GM12878 (cell line): Measurements from ENCODE around the gene CMBL. TPM values are rescaled to one million over a fixed set of nuclear protein-coding genes. Genes with fewer than 3 reads are reported as not detected.

ENCODE experiments used
- ATAC-seq: fragments of 200-7000 bp; cut with Tn5 transposase; 3 replicates; pipeline ENCODE4 v1.9.1; 2020; ENCODE audit warnings: mild to moderate bottlenecking, moderate library complexity
- BruUV-seq: library from RNA; stranded (reverse); fragments of 400-500 nt; replicated peaks from 2 replicates; lab custom pipeline; 2021; lab: Mats Ljungman, UMichigan
- CTCF ChIA-PET: fragments of 300-600 bp; sonication (Branson Sonifier 250); formaldehyde crosslinking; extraction: SDS; loops from one replicate; lab custom pipeline; 2021; ENCODE audit warnings: inconsistent platforms; lab: Yijun Ruan, JAX
- POLR2A ChIA-PET: fragments of 350-600 bp; formaldehyde crosslinking; extraction: SDS; loops from one replicate; lab custom pipeline; 2021; ENCODE audit warnings: inconsistent platforms; lab: Charles Lee
- RAD21 ChIA-PET: fragments of 300-600 bp; sonication (Branson Sonifier 250); formaldehyde crosslinking; loops from one replicate; lab custom pipeline; 2023; ENCODE audit warnings: antibody characterized with exemption; ENCODE audit not compliant: unreplicated experiment; lab: Charles Lee
- SMC1A ChIA-PET: fragments of 300-600 bp; sonication (Branson Sonifier 250); formaldehyde crosslinking; loops from one replicate; lab custom pipeline; 2023; ENCODE audit not compliant: unreplicated experiment, uncharacterized antibody; lab: Charles Lee
- DNase-seq: peaks from one replicate; pipeline ENCODE4 v3.0.0-alpha.2; 2011; ENCODE audit warnings: low read depth, low spot score
- FAIRE-seq: peaks from 3 replicates; lab custom pipeline; 2011; peaks lifted over from hg19 to GRCh38; lab: Jason Lieb, UNC
- H2AFZ ChIP-seq: 2 replicates; pipeline ENCODE4 v1.6.0; 2011; ENCODE audit warnings: low read depth, low read length, control low read depth; ENCODE audit not compliant: control insufficient read depth
- H3K27ac ChIP-seq: 2 replicates; pipeline ENCODE4 v1.5.1; 2011; ENCODE audit warnings: control low read depth; ENCODE audit not compliant: control insufficient read depth, insufficient read depth
- H3K27me3 ChIP-seq, 2 experiments: replicated peaks in 1 of 2; 2 replicates each; pipeline versions ENCODE4 v1.6.0 to v1.6.1; 2011; ENCODE audit warnings: low read length in 1 of 2; ENCODE audit not compliant: control insufficient read depth in 2 of 2, insufficient read depth in 2 of 2
- H3K36me3 ChIP-seq, 2 experiments: 2 replicates each; pipeline ENCODE4 v1.5.1; 2011; ENCODE audit warnings: low read length in 1 of 2; ENCODE audit not compliant: control insufficient read depth in 2 of 2, insufficient read depth in 2 of 2
- H3K4me1 ChIP-seq: 2 replicates; pipeline ENCODE4 v1.6.1; 2011; ENCODE audit warnings: mild to moderate bottlenecking, low read length, moderate library complexity, mixed read lengths; ENCODE audit not compliant: control insufficient read depth, insufficient read depth
- H3K4me2 ChIP-seq: 2 replicates; pipeline ENCODE4 v1.6.0; 2011; ENCODE audit warnings: control low read depth; ENCODE audit not compliant: control insufficient read depth, insufficient read depth
- H3K4me3 ChIP-seq: fragments of 200-600 bp; sonication (generic); 2 replicates; pipeline ENCODE4 v1.5.1; 2016
- H3K79me2 ChIP-seq: 2 replicates; pipeline ENCODE4 v1.6.0; 2011; ENCODE audit warnings: low read length; ENCODE audit not compliant: control insufficient read depth, insufficient read depth
- H3K9ac ChIP-seq: 2 replicates; pipeline ENCODE4 v1.8.0; 2011; ENCODE audit warnings: low read length, control low read depth, mixed read lengths; ENCODE audit not compliant: control insufficient read depth, insufficient read depth
- H3K9me3 ChIP-seq: replicated peaks from 3 replicates; pipeline ENCODE4 v1.5.1; 2011; ENCODE audit warnings: mild to moderate bottlenecking, low read length; ENCODE audit not compliant: control insufficient read depth, insufficient read depth
- H4K20me1 ChIP-seq: 2 replicates; pipeline ENCODE4 v1.6.0; 2011; ENCODE audit not compliant: control insufficient read depth, insufficient read depth
- CREM ChIP-seq: IDR thresholded peaks from 2 replicates; pipeline ENCODE4 v1.6.1; 2014; ENCODE audit warnings: antibody characterized with exemption, low read depth
- MAX ChIP-seq: IDR thresholded peaks from 2 replicates; pipeline ENCODE4 v1.6.1; 2012; ENCODE audit warnings: low read depth, low read length, improper control_type of control experiment
- MEF2B ChIP-seq: fragments of 450-650 bp; IDR thresholded peaks from 2 replicates; pipeline ENCODE4 v1.6.1; 2018; ENCODE audit warnings: mild to moderate bottlenecking, moderate library complexity; ENCODE audit not compliant: partially characterized antibody, poor library complexity, severe bottlenecking
- SIN3A ChIP-seq: IDR thresholded peaks from 2 replicates; pipeline ENCODE4 v1.6.1; 2012; ENCODE audit warnings: low read depth, low read length, improper control_type of control experiment
- ZZZ3 ChIP-seq: IDR thresholded peaks from 2 replicates; pipeline ENCODE4 v1.6.1; 2011; ENCODE audit warnings: low read depth; ENCODE audit not compliant: control insufficient read depth, insufficient read length
- WGBS: methylation state at CpG from one replicate; pipeline ENCODE4 v1.1.6; 2016; ENCODE audit warnings: low lambda C conversion rate; ENCODE audit not compliant: insufficient replicate concordance, insufficient coverage; ENCODE audit errors: missing lambda C conversion rate; 5-methylcytosine and 5-hydroxymethylcytosine counted together
- in situ Hi-C: fragments of 300-500 bp; cut with MboI; formaldehyde crosslinking; loops from 9 replicates; pipeline ENCODE4 v1.14.3; 2018; ENCODE audit warnings: mixed read lengths
- intact Hi-C: fragments of 100-400 bp; cut with micrococcal nuclease; formaldehyde crosslinking; loops from one replicate; pipeline ENCODE4 v1.14.2; 2022; ENCODE audit not compliant: unreplicated experiment
- polyA plus RNA-seq, 11 experiments: library from polyadenylated mRNA; depleted of rRNA in 4 of 11; unstranded in 6 of 11; stranded (reverse) in 5 of 11; fragments of >200 nt; fragmentation: Nextera tagmentation in 4 of 11; fragmentation: Illumina TruSeq in 1 of 11; extraction: Ambion mirVana in 4 of 11; extraction: Trizol in 1 of 11; gene quantifications; 1 replicate in 1 of 11; 2 replicates in 10 of 11; pipeline versions ENCODE4 v1.2.1 to v1.2.3, GENCODE V29; 2011 to 2016; ENCODE audit warnings: inconsistent platforms in 2 of 11, missing spikeins in 2 of 11, low read depth in 1 of 11
- total RNA-seq, 4 experiments: library from RNA; depleted of rRNA in 3 of 4; stranded (reverse); fragments of >200 nt in 3 of 4; fragmentation: Illumina TruSeq in 1 of 4; extraction: Trizol in 1 of 4; gene quantifications; 2 replicates each; pipeline versions ENCODE4 v1.2.1 to v1.2.3, GENCODE V29; 2013 to 2021
- TF ChIP-seq, protein P1 (sequence below): fragments of 450-650 bp; IDR thresholded peaks from 2 replicates; pipeline ENCODE4 v1.6.1; 2017; ENCODE audit warnings: mild to moderate bottlenecking

The CMBL gene
- total and polyA plus RNA-seq, 10 of the 15 experiments (the other 5 are each of a cell fraction or from before 2014, with no cell fraction given), result 1.8 to 15.6 (median 7.5) TPM

- Histone ChIP-seq H4K20me1 (no peaks in the 10 kb centered on the region), H3K79me2 (no peaks in the 10 kb centered on the region), H3K36me3 (no peaks in the 10 kb centered on the region; a peak in 1 of 4 replicates), H3K4me1 (peaks cover 8% of the 10 kb centered on the region; the same call in 1 of the 2 replicates), H3K27me3 (no peaks in the 10 kb centered on the region), H3K9me3 (no peaks in the 10 kb centered on the region), H3K4me2 (no peak overlapping the region), H3K4me3 (no peak overlapping the region), H3K9ac (no peak overlapping the region), H3K27ac (no peak overlapping the region), H2AFZ (no peak overlapping the region)
- intact Hi-C loops, result no loop called here
- RAD21 ChIA-PET, result no interaction called here
- 89% methylated on average over 10 of the region's 10 CpGs for WGBS
- FAIRE-seq (no peak), DNase-seq (no peak), ATAC-seq (no peak)
- in situ Hi-C loops, result no loop called here
- SMC1A ChIA-PET, result no interaction called here
- POLR2A ChIA-PET, result no interaction called here
- CTCF ChIA-PET, result no interaction called here
- no TSS peak for BruUV-seq
- TF ChIP-seq MEF2B (no peak), MAX (no peak), CREM (no peak)
- TF ChIP-seq, protein P1, sequence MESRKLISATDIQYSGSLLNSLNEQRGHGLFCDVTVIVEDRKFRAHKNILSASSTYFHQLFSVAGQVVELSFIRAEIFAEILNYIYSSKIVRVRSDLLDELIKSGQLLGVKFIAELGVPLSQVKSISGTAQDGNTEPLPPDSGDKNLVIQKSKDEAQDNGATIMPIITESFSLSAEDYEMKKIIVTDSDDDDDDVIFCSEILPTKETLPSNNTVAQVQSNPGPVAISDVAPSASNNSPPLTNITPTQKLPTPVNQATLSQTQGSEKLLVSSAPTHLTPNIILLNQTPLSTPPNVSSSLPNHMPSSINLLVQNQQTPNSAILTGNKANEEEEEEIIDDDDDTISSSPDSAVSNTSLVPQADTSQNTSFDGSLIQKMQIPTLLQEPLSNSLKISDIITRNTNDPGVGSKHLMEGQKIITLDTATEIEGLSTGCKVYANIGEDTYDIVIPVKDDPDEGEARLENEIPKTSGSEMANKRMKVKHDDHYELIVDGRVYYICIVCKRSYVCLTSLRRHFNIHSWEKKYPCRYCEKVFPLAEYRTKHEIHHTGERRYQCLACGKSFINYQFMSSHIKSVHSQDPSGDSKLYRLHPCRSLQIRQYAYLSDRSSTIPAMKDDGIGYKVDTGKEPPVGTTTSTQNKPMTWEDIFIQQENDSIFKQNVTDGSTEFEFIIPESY, result no peak
Observed at GRCh38 chr5:10289991-10290390, 17.7 kb downstream of the CMBL start.

GRCh38 chr5:10289353-10289752 lies 18.3 kb downstream of the CMBL start:
- CTCF ChIA-PET, result no interaction called here
- no peak overlapping the region for H3K4me3 ChIP-seq
- RAD21 ChIA-PET, result no interaction called here
- H2AFZ ChIP-seq, result no peak overlapping the region
- SMC1A ChIA-PET, result no interaction called here
- no peaks in the 10 kb centered on the region; a peak in 1 of 4 replicates for H3K36me3 ChIP-seq
- H3K79me2 ChIP-seq, result no peaks in the 10 kb centered on the region
- no peak overlapping the region for H3K27ac ChIP-seq
- DNase-seq (no peak), ATAC-seq (0 out of 3 replicates have a peak, but pooled peaks have one; percentile 35), FAIRE-seq (no peak)
- TF ChIP-seq ZZZ3, result no peak
- no peak for TF ChIP-seq SIN3A
- no peaks in the 10 kb centered on the region for H4K20me1 ChIP-seq
- H3K27me3 ChIP-seq, result no peaks in the 10 kb centered on the region
- no TSS peak for BruUV-seq
- in situ Hi-C loops (no loop called here), intact Hi-C loops (no loop called here)
- H3K9ac ChIP-seq, result no peak overlapping the region
- H3K4me2 ChIP-seq, result no peak overlapping the region
- POLR2A ChIA-PET, result no interaction called here
- no peaks in the 10 kb centered on the region for H3K9me3 ChIP-seq
- H3K4me1 ChIP-seq, result peaks cover 8% of the 10 kb centered on the region; the same call in 1 of the 2 replicates
- WGBS, result 81% methylated on average over 6 of the region's 6 CpGs
